H1 (cell line): ENCODE data around the gene MMP28. TPM values are rescaled to one million over a fixed set of nuclear protein-coding genes. Genes with fewer than 3 reads are reported as not detected.

Source experiments
- CTCF ChIA-PET: fragments of 300-600 bp; sonication (Branson Sonifier 250); formaldehyde crosslinking; loops from one replicate; lab custom pipeline; 2021; ENCODE audit not compliant: partially characterized antibody; lab: Charles Lee
- POLR2A ChIA-PET: fragments of 300-600 bp; sonication (Branson Sonifier 250); formaldehyde crosslinking; loops from one replicate; lab custom pipeline; 2021; ENCODE audit warnings: inconsistent platforms; ENCODE audit not compliant: partially characterized antibody; lab: Charles Lee
- DNase-seq, 2 experiments: peaks; one replicate each; pipeline versions ENCODE4 v3.0.0 to v3.0.0-alpha.2; 2010 to 2022; ENCODE audit warnings: low spot score in 2 of 2, low read depth in 1 of 2, mixed read lengths in 1 of 2
- FAIRE-seq: peaks from 2 replicates; lab custom pipeline; 2011; peaks lifted over from hg19 to GRCh38; lab: Jason Lieb, UNC
- H2AFZ ChIP-seq: 2 replicates; pipeline ENCODE4 v1.8.1; 2012; ENCODE audit warnings: low read length, inconsistent platforms
- H2AK5ac ChIP-seq: 2 replicates; pipeline ENCODE4 v1.6.1; 2013; ENCODE audit warnings: low read depth, low read length
- H2BK120ac ChIP-seq: replicated peaks from 2 replicates; pipeline ENCODE3; 2013; ENCODE audit warnings: low read depth, low read length, inconsistent platforms
- H2BK12ac ChIP-seq: 2 replicates; pipeline ENCODE4 v1.6.1; 2013; ENCODE audit warnings: low read depth, low read length
- H2BK15ac ChIP-seq: 2 replicates; pipeline ENCODE4 v1.6.1; 2013; ENCODE audit warnings: low read length
- H2BK20ac ChIP-seq: 2 replicates; pipeline ENCODE4 v1.6.1; 2013; ENCODE audit warnings: low read length
- H2BK5ac ChIP-seq: 2 replicates; pipeline ENCODE4 v1.6.1; 2013; ENCODE audit warnings: low read depth, low read length
- H3K14ac ChIP-seq: 2 replicates; pipeline ENCODE4 v1.6.1; 2013; ENCODE audit warnings: inconsistent platforms; ENCODE audit not compliant: insufficient read length
- H3K18ac ChIP-seq: 2 replicates; pipeline ENCODE4 v1.6.1; 2013; ENCODE audit warnings: low read length; ENCODE audit errors: extremely low read depth
- H3K23ac ChIP-seq: 2 replicates; pipeline ENCODE4 v1.6.1; 2013; ENCODE audit warnings: inconsistent platforms; ENCODE audit not compliant: insufficient read length
- H3K23me2 ChIP-seq: 2 replicates; pipeline ENCODE4 v1.6.1; 2013; ENCODE audit warnings: low read depth, low read length
- H3K27ac ChIP-seq: 2 replicates; pipeline ENCODE4 v1.6.1; 2011; ENCODE audit warnings: low read depth, low read length, inconsistent platforms
- H3K27me3 ChIP-seq, 4 experiments: replicated peaks in 1 of 4; 1 replicate in 1 of 4; 2 replicates in 3 of 4; pipeline versions ENCODE4 v1.6.1 to v1.8.1; 2011 to 2013; ENCODE audit warnings: low read length in 3 of 4, mild to moderate bottlenecking in 3 of 4, inconsistent platforms in 2 of 4, mixed read lengths in 2 of 4, moderate library complexity in 1 of 4; ENCODE audit not compliant: control insufficient read depth in 3 of 4, insufficient read depth in 3 of 4; ENCODE audit errors: extremely low read depth in 1 of 4
- H3K36me3 ChIP-seq, 4 experiments: 2 replicates each; pipeline versions ENCODE4 v1.6.1 to v1.8.1; 2011 to 2013; ENCODE audit warnings: mild to moderate bottlenecking in 4 of 4, low read length in 3 of 4, moderate library complexity in 2 of 4, control low read depth in 1 of 4, inconsistent platforms in 1 of 4; ENCODE audit not compliant: insufficient read depth in 4 of 4, control insufficient read depth in 2 of 4
- H3K4ac ChIP-seq: replicated peaks from 2 replicates; pipeline ENCODE3; 2013; ENCODE audit warnings: low read length, low read depth, mixed read lengths, inconsistent platforms; ENCODE audit not compliant: insufficient read length
- H3K4me1 ChIP-seq, 4 experiments: replicated peaks in 1 of 4; 1 replicate in 1 of 4; 2 replicates in 3 of 4; pipeline versions ENCODE4 v1.6.1 to v1.8.1; 2011 to 2013; ENCODE audit warnings: low read length in 3 of 4, inconsistent platforms in 2 of 4, mixed read lengths in 1 of 4; ENCODE audit not compliant: insufficient read depth in 4 of 4, control insufficient read depth in 3 of 4
- H3K4me2 ChIP-seq, 2 experiments: 2 replicates each; pipeline versions ENCODE4 v1.6.1 to v1.8.1; 2011 to 2013; ENCODE audit warnings: low read depth in 2 of 2, low read length in 2 of 2, control low read depth in 1 of 2, inconsistent platforms in 1 of 2, mild to moderate bottlenecking in 1 of 2; ENCODE audit not compliant: insufficient read depth in 1 of 2
- H3K4me3 ChIP-seq, 4 experiments: fragments of 200-600, 300-600 bp in 1 of 4; sonication (generic), shearing (Covaris generic), sonication (Bioruptor Twin) in 1 of 4; 2 replicates each; pipeline versions ENCODE4 v1.5.1 to v1.8.1; 2011 to 2016; ENCODE audit warnings: low read length in 4 of 4, low read depth in 3 of 4, control low read depth in 2 of 4, inconsistent platforms in 2 of 4, mild to moderate bottlenecking in 2 of 4, mixed read lengths in 1 of 4, moderate library complexity in 1 of 4; ENCODE audit not compliant: insufficient read depth in 2 of 4; ENCODE audit errors: extremely low read depth in 1 of 4
- H3K56ac ChIP-seq: replicated peaks from 2 replicates; pipeline ENCODE3; 2013; ENCODE audit warnings: low read depth, mild to moderate bottlenecking, mixed read lengths, low read length, inconsistent platforms; ENCODE audit not compliant: insufficient read length
- H3K79me1 ChIP-seq: 2 replicates; pipeline ENCODE4 v1.6.1; 2013; ENCODE audit warnings: low read depth, low read length, control low read depth
- H3K79me2 ChIP-seq, 2 experiments: 2 replicates each; pipeline versions ENCODE4 v1.6.1 to v1.8.1; 2012 to 2013; ENCODE audit warnings: low read length in 2 of 2, mild to moderate bottlenecking in 2 of 2, inconsistent platforms in 1 of 2; ENCODE audit not compliant: insufficient read depth in 2 of 2, control insufficient read depth in 1 of 2
- H3K9ac ChIP-seq, 4 experiments: replicated peaks in 1 of 4; 1 replicate in 1 of 4; 2 replicates in 3 of 4; pipeline versions ENCODE4 v1.6.1 to v1.8.1; 2011 to 2013; ENCODE audit warnings: low read depth in 3 of 4, low read length in 3 of 4, control low read depth in 2 of 4, mild to moderate bottlenecking in 2 of 4, moderate library complexity in 2 of 4, inconsistent platforms in 1 of 4; ENCODE audit errors: extremely low read depth in 1 of 4
- H3K9me3 ChIP-seq, 2 experiments: 2 replicates each; pipeline versions ENCODE4 v1.6.1 to v1.8.1; 2012 to 2013; ENCODE audit warnings: mild to moderate bottlenecking in 2 of 2, moderate library complexity in 2 of 2, control low read depth in 1 of 2, inconsistent platforms in 1 of 2, low read depth in 1 of 2, low read length in 1 of 2, mixed read lengths in 1 of 2; ENCODE audit not compliant: insufficient read depth in 2 of 2
- H4K20me1 ChIP-seq, 2 experiments: replicated peaks in 1 of 2; 2 replicates each; pipeline versions ENCODE3 to v1.8.1; 2011 to 2013; ENCODE audit warnings: inconsistent platforms in 2 of 2, low read length in 2 of 2, mild to moderate bottlenecking in 1 of 2; ENCODE audit not compliant: insufficient read depth in 2 of 2, control insufficient read depth in 1 of 2
- H4K5ac ChIP-seq: 2 replicates; pipeline ENCODE4 v1.6.1; 2013; ENCODE audit warnings: low read length, low read depth, mixed read lengths, inconsistent platforms; ENCODE audit not compliant: insufficient read length
- H4K8ac ChIP-seq: 2 replicates; pipeline ENCODE4 v1.8.0; 2013; ENCODE audit warnings: mild to moderate bottlenecking, moderate library complexity, low read length, inconsistent platforms; ENCODE audit not compliant: insufficient read depth; ENCODE audit errors: extremely low read depth
- H4K91ac ChIP-seq: replicated peaks from 2 replicates; pipeline ENCODE3; 2013; ENCODE audit warnings: low read length, mixed read lengths, inconsistent platforms; ENCODE audit not compliant: insufficient read length
- KDM1A ChIP-seq: fragments of 200-600, 300-600 bp; sonication (generic); IDR thresholded peaks from 2 replicates; pipeline ENCODE4 v1.7.1; 2016; ENCODE audit warnings: mild to moderate bottlenecking, low read length, borderline replicate concordance
- RBBP5 ChIP-seq: IDR thresholded peaks from 2 replicates; pipeline ENCODE4 v1.7.1; 2012; ENCODE audit warnings: low read depth, mild to moderate bottlenecking, inconsistent platforms, low read length, moderate library complexity, borderline replicate concordance
- WGBS, 2 experiments: shearing (Covaris generic) in 1 of 2; methylation state at CpG; one replicate each; pipeline versions ENCODE4 v1.1.6 to v1.1.7; 2013 to 2015; ENCODE audit warnings: low lambda C conversion rate in 2 of 2, mixed read lengths in 2 of 2, inconsistent platforms in 1 of 2, low coverage in 1 of 2, missing lambda C conversion rate in 1 of 2; ENCODE audit not compliant: insufficient replicate concordance in 2 of 2, insufficient coverage in 1 of 2, insufficient read length in 1 of 2; ENCODE audit errors: extremely low coverage in 1 of 2, missing lambda C conversion rate in 1 of 2; 5-methylcytosine and 5-hydroxymethylcytosine counted together
- polyA plus RNA-seq, 7 experiments: library from polyadenylated mRNA; depleted of rRNA in 3 of 7; stranded (reverse) in 5 of 7; unstranded in 2 of 7; fragments of >200 nt in 5 of 7; fragments of 200-250 nt in 2 of 7; gene quantifications; 1 replicate in 5 of 7; 2 replicates in 1 of 7; 4 replicates in 1 of 7; pipeline versions ENCODE4 v1.2.1 to v1.2.3, GENCODE V29; 2011 to 2013; ENCODE audit warnings: missing spikeins in 2 of 7, mixed read lengths in 2 of 7
- total RNA-seq: library from RNA; stranded (reverse); fragmentation: NEBNext Ultra II Directional; extraction: Animal tissue kit (Norgen Biotek cat#: 25700); gene quantifications from 2 replicates; pipeline ENCODE4 v1.2.1, GENCODE V29; 2021

MMP28 gene
- total and polyA plus RNA-seq, 2 of the 8 experiments (the other 6 are each of a cell fraction or from before 2014, with no cell fraction given) = not detected

GRCh38 chr17:35752945-35753764, 42.3 kb downstream of the MMP28 start, which contains the start of gene GAS2L2:
Gene GAS2L2 (minus strand): TSS chr17:35753239. CDS start chr17:35752850, 389 bp downstream.
- Histone ChIP-seq H2AK5ac (no peak within 1 kb of the TSS), H3K4me1 (peaks cover 0 to 9% (median 5%) of the 10 kb centered on the region in 4 experiments; a peak in 4 of 7 replicates), H3K36me3 (no peaks in the 10 kb centered on the region), H3K9me3 (no peaks in the 10 kb centered on the region), H3K4me2 (no peak within 1 kb of the TSS), H3K9ac (no peak within 1 kb of the TSS), H4K8ac (0 out of 2 replicates have a peak within 1 kb of the TSS, but pooled peaks have one; percentile 5), H4K20me1 (no peaks in the 10 kb centered on the region), H3K27me3 (peaks cover 2 to 19% (median 12%) of the 10 kb centered on the region in 4 experiments; a peak in 6 of 7 replicates), H2BK20ac (no peak within 1 kb of the TSS), H4K5ac (no peak within 1 kb of the TSS), H3K56ac (no peak within 1 kb of the TSS), H3K79me2 (no peaks in the 10 kb centered on the region), H3K79me1 (no peaks in the 10 kb centered on the region), H3K23ac (no peak within 1 kb of the TSS), H2BK120ac (no peak within 1 kb of the TSS), H4K91ac (no peak within 1 kb of the TSS), H3K18ac (no peak within 1 kb of the TSS; the same call in 1 of the 2 replicates), H2BK12ac (peak within 1 kb of the TSS; percentile 68; the same call in 1 of the 2 replicates), H3K23me2 (no peaks in the 10 kb centered on the region), H3K27ac (no peak within 1 kb of the TSS), H2BK5ac (no peak within 1 kb of the TSS), H2BK15ac (no peak within 1 kb of the TSS), H3K4me3 (no peak within 1 kb of the TSS), H3K4ac (no peak within 1 kb of the TSS), H3K14ac (no peak within 1 kb of the TSS), H2AFZ (peak within 1 kb of the TSS; percentile 90; the same call in 1 of the 2 replicates)
- FAIRE-seq (no peak), DNase-seq (no peak)
- ChIA-PET POLR2A (interaction anchor here (0.8 to 1.8 kb wide), 3 partner anchors 11 to 56 kb away, joined by 4 to 5 read pairs (median 4); partner anchors contain the start of gene TAF15), CTCF (interaction anchor here (0.9 to 8.4 kb wide), 3 partner anchors 9 to 141 kb away, joined by 3 to 83 read pairs (median 5); partner anchors contain the start of gene C17orf50)
- 79% methylated on average over 9 of the region's 9 CpGs; no CpG with 5 or more reads in 1 of the 2 experiments for WGBS, 2 experiments
- TF ChIP-seq RBBP5 (no peak), KDM1A (0 out of 2 replicates have a peak, but pooled peaks have one; percentile 32)
